HCT116 (cell line): ENCODE results near the gene STPG1.

ENCODE experiments used
- ATF3 ChIP-seq: IDR thresholded peaks from 2 replicates; pipeline ENCODE4 v1.6.1; 2012
- CTCF ChIP-seq, 3 experiments: fragments of 200-600 bp in 1 of 3; sonication (generic) in 1 of 3; IDR thresholded peaks in 2 of 3; conservative IDR thresholded peaks in 1 of 3; 2 replicates each; pipeline ENCODE4 v1.5.1; 2012 to 2017; ENCODE audit warnings: low read depth in 2 of 3, low read length in 2 of 3, antibody characterized with exemption in 1 of 3, borderline replicate concordance in 1 of 3, control low read depth in 1 of 3, mild to moderate bottlenecking in 1 of 3, mixed read lengths in 1 of 3, mixed run types in 1 of 3, moderate library complexity in 1 of 3; ENCODE audit not compliant: insufficient read depth in 1 of 3
- EZH2 ChIP-seq: fragments of 200-600 bp; sonication (generic); IDR thresholded peaks from 2 replicates; pipeline ENCODE4 v1.6.1; 2017; ENCODE audit warnings: antibody characterized with exemption, mixed run types
- POLR2A ChIP-seq: IDR thresholded peaks from 2 replicates; pipeline ENCODE4 v1.7.0; 2011; ENCODE audit warnings: borderline replicate concordance; ENCODE audit not compliant: insufficient read depth, insufficient read length; ENCODE audit errors: extremely low read depth
- ZNF274 ChIP-seq: fragments of 200-500 bp; sonication (Bioruptor generic); IDR thresholded peaks from 2 replicates; pipeline ENCODE4 v1.6.1; 2014; ENCODE audit warnings: mild to moderate bottlenecking, low read depth, low read length, inconsistent platforms

DNA sequence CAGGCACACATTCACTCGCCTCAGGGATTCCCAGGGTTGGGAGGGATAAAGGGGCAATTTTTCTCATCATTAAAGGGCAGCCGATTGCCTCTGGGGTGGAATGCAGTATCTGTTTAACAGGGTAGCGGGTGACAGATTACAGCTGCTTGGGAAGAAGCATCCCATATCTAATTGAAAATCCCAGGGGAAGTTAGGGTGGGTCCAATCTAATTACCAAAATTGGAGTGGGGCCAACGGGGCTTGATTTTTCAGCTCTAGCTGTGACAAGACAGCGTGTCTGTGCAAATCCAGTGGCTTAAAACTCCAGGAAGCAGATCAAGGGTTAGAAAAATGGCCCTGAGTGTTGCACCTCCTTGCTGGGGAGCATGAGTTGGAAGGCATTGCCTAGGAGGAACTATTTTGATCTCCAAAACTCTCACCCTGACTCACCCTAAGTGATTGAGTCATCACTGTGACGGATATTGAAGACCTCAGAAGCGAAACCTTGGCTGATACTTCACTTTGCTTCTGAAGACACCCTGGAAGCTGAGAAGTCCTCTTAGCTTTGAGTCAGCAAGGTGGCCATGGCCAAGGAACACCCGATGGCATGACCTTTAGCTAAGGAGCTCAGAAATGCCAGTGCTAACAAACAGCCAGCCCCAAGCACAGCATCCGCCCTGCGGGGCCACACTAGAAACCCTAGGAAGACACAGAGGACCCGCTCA, 48.5 kb downstream of the STPG1 start:
- TF ChIP-seq CTCF (IDR thresholded peaks at IDR 0.05 in 2 of 3, conservative IDR thresholded peaks at IDR 0.05 in 1 of 3; ENCODE audit: borderline replicate concordance in 1 of 3, insufficient read depth in 1 of 3, low read depth in 2 of 3, low read length in 2 of 3) (no peak), EZH2 (no peak), ATF3 (no peak; the same call in 1 of the 2 replicates), ZNF274 (no peak), POLR2A (no peak)
